AG04450 (cell line): ENCODE results near the gene RPS2. TPM values are rescaled to one million over a fixed set of nuclear protein-coding genes. Genes with fewer than 3 reads are reported as not detected.

Source experiments
- CTCF ChIA-PET: fragments of 300-600, 350-600 bp; formaldehyde crosslinking; extraction: SDS; loops from one replicate; lab custom pipeline; 2022; ENCODE audit warnings: antibody characterized with exemption, inconsistent platforms; lab: Charles Lee
- POLR2A ChIA-PET: fragments of 350-600 bp; formaldehyde crosslinking; extraction: SDS; loops from one replicate; lab custom pipeline; 2021; ENCODE audit warnings: antibody characterized with exemption, inconsistent platforms; lab: Yijun Ruan, JAX
- DNase-seq: peaks from one replicate; pipeline ENCODE4 v3.0.0-alpha.2; 2011; ENCODE audit warnings: low read depth, low spot score
- H3K27ac ChIP-seq: one replicate; pipeline ENCODE4 v1.5.1; 2012; ENCODE audit warnings: low read depth, low read length, control low read depth
- H3K27me3 ChIP-seq: one replicate; pipeline ENCODE4 v1.6.0; 2012; ENCODE audit warnings: low read length; ENCODE audit not compliant: control insufficient read depth, insufficient read depth
- H3K4me3 ChIP-seq: 2 replicates; pipeline ENCODE4 v1.5.1; 2011; ENCODE audit warnings: mild to moderate bottlenecking, low read depth, low read length, control low read depth
- H3K9me3 ChIP-seq: 2 replicates; pipeline ENCODE4 v1.5.1; 2012; ENCODE audit warnings: low read length; ENCODE audit not compliant: control insufficient read depth, insufficient read depth
- polyA plus RNA-seq: library from polyadenylated mRNA; depleted of rRNA; stranded (reverse); fragments of >200 nt; gene quantifications from 2 replicates; pipeline ENCODE4 v1.2.3, GENCODE V29; 2011
- TF ChIP-seq, protein P1 (sequence below): IDR thresholded peaks from 2 replicates; pipeline ENCODE4 v1.5.1; 2011; ENCODE audit warnings: low read depth, low read length, control low read depth, inconsistent platforms

Gene RPS2
- polyA plus RNA-seq, 1 experiment, result 2,494 TPM

DNA sequence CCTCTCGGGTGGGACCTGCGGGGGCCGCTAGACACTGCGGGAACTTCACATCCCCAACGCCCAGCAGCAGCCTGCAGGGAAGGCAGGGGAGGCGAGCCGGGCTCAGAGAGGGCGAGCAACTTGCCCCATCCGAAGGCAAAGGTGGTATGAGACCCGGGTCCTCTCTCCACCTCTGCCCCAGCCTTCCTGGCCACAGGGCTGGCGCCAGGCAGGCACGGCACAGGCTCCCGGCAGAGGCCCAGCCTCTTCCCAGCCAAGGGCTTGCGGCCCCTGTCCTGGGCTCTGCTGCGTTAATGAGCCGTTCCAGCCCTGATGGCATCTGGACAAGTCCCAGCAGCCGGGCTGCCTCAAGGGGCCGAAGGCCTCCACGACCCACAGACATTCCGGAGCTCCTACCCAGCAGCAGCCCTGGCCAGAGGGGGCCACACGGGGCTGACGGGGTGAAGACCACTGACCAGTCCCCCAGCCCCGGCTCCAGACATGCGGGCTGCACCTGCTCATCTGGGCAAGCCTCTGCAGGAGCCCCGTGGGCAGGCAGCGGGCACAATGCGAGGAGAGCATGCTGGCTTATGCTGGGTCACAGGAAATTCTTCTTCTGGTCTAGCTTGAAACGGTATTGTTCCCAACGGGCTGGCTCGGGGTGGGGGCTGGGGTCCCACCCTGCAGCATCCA lies 45.2 kb downstream of the RPS2 start:
- ChIA-PET CTCF (no interaction called here), POLR2A (no interaction called here)
- TF ChIP-seq, protein P1, sequence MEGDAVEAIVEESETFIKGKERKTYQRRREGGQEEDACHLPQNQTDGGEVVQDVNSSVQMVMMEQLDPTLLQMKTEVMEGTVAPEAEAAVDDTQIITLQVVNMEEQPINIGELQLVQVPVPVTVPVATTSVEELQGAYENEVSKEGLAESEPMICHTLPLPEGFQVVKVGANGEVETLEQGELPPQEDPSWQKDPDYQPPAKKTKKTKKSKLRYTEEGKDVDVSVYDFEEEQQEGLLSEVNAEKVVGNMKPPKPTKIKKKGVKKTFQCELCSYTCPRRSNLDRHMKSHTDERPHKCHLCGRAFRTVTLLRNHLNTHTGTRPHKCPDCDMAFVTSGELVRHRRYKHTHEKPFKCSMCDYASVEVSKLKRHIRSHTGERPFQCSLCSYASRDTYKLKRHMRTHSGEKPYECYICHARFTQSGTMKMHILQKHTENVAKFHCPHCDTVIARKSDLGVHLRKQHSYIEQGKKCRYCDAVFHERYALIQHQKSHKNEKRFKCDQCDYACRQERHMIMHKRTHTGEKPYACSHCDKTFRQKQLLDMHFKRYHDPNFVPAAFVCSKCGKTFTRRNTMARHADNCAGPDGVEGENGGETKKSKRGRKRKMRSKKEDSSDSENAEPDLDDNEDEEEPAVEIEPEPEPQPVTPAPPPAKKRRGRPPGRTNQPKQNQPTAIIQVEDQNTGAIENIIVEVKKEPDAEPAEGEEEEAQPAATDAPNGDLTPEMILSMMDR, result no peak

DNA sequence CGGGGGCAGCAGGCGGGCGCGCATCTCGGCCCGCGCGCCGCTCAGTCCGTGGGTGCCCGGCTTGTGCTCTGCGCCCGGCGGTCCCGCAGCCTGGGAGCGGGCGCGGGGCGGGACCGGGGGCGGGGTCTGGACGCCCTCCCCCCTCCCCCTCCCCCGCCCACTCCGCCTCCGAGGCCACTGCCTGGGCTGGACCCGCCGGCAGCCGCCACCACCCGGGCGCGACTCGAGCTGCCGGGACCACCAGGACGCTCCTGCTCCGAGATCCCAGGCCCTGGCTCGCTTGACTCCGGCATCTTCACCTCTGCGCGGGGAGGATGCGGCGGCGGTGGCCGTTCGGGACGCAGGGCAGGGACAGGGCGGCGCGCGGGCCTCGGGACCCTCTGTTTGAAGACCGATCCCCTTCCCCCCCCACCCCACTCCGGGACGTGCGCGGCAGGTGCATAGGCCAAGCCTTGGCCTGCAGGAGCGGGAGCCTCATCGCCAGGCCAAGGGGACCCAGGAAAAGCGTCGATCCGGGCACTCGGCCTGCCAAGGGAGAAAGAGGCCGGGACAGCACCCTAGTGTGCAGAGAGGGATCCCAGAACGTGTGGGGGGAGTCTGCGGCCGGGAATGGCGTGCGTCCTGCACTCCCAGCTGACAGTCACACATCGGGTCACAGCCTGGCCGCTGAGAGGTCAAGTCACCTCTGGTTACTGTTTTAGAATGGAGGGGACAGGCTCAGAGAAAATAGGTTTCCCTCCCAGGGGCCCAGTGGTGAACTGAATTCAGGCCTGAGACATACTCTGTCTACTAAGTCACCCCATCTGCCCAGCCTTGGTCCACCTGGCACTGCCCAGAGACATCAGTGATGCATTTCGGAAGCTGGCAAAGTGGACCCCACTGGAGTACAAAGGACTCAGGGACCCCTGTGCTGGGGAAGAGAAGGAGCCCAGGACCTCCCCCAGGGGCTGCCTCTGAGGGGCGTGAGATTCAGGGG lies 46.0 kb downstream of the RPS2 start, which contains the start of gene HS3ST6:
Gene HS3ST6 (minus strand): TSS at position 65 of the 976 bp plus-strand sequence. CDS start 92 bp downstream, outside the sequence.
- no peak within 1 kb of the TSS for H3K4me3 ChIP-seq
- TF ChIP-seq, protein P1, result no peak
- CTCF ChIA-PET, result no interaction called here
- peaks cover 89% of the 10 kb centered on the region for H3K27me3 ChIP-seq
- DNase-seq, result no peak
- peaks cover 3% of the 10 kb centered on the region; the same call in 1 of the 2 replicates for H3K9me3 ChIP-seq
- POLR2A ChIA-PET, result no interaction called here
- H3K27ac ChIP-seq, result no peak within 1 kb of the TSS

More for the DNA sequence above, 45.2 kb downstream of the RPS2 start:
- peaks cover 89% of the 10 kb centered on the region for H3K27me3 ChIP-seq
- H3K27ac ChIP-seq, result no peak overlapping the region
- peaks cover 3% of the 10 kb centered on the region; the same call in 1 of the 2 replicates for H3K9me3 ChIP-seq
- DNase-seq, result no peak
- H3K4me3 ChIP-seq, result no peak overlapping the region

DNA sequence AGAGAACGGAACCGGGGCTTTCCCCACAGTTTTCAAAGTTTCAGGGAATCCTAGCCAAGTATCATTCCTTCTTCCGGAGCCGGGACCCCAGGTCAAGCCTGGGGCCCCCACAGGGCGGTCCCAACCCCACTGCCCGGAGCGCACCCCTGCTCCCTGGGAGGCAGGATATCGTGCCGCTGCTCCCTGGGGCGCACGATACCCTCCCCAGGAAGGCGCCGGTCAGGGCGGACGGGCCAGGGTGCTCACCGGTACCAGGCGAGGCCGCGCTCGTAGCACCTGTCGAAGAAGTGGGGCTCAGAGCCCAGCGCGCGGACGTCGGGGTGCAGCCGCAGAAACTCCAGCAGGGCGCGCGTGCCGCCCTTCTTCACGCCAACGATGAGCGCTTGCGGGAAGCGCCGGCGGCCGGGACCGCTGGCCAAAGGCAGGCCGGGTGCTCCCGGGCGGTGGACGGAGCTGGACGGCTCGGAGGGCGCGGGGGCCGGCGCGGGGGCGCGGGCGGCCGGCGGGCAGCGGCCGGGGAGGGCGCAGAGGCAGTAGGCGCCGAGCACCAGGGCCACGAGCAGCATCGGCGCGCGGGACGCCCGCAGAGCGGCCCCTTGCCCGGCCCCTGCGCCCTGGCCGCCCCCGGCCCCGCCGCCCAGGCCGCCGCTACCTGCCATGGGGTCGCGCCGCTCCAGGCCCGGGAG lies 46.8 kb downstream of the RPS2 start:
- TF ChIP-seq, protein P1, result no peak
- Histone ChIP-seq H3K4me3 (no peak overlapping the region), H3K27ac (no peak overlapping the region), H3K27me3 (peaks cover 87% of the 10 kb centered on the region), H3K9me3 (peaks cover 3% of the 10 kb centered on the region; the same call in 1 of the 2 replicates)
- POLR2A ChIA-PET, result no interaction called here
- no peak for DNase-seq
- CTCF ChIA-PET, result no interaction called here

DNA sequence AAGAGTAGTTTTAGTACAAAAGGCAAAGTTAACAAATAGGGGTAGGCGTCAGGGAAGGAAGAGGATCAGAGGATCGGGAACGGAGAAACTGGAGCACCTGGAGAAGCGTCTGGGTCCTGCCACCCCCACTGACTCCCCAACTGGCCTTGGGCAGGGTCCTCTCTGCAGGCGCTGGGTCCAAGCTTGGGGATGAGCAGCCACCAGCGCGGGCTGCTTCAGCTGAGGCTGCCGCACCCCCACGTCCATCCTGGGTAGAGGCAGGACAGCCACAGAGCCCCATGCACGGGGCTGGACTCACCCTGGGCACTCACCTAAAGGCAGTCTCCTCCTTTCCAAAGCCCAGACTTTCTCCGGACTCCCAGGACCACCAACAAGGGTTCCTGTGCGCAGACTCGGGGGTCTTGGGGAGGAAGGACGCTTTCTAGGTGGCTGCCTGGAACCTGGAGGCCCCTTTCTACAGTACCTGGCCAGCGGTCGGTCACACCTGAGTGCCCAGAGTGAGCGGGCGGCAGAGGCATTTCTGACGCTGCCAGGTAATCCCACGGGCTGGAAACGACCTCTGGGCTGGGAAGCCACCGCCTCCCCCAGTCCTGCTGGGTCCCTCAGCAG lies 47.5 kb downstream of the RPS2 start:
- Histone ChIP-seq H3K27ac (no peak overlapping the region), H3K27me3 (peaks cover 83% of the 10 kb centered on the region), H3K9me3 (peaks cover 3% of the 10 kb centered on the region; the same call in 1 of the 2 replicates), H3K4me3 (no peak overlapping the region)
- DNase-seq, result no peak
- ChIA-PET POLR2A (no interaction called here), CTCF (no interaction called here)
- TF ChIP-seq, protein P1, result no peak
